HepG2 (cell line): ENCODE results near the gene MEI1. TPM values are rescaled to one million over a fixed set of nuclear protein-coding genes. Genes with fewer than 3 reads are reported as not detected.

Experiments
- BCL6 ChIP-seq: IDR thresholded peaks from 2 replicates; pipeline ENCODE4 v1.6.1; 2016; ENCODE audit warnings: missing genetic modification reagents, missing compliant biosample characterization
- DZIP1 ChIP-seq: sonication (generic); formaldehyde crosslinking; IDR thresholded peaks from 2 replicates; pipeline ENCODE4 v1.5.0; 2020; ENCODE audit warnings: mild to moderate bottlenecking, missing genetic modification reagents
- ELF3 ChIP-seq: IDR thresholded peaks from 2 replicates; pipeline ENCODE4 v1.6.1; 2016; ENCODE audit warnings: missing genetic modification reagents, missing compliant biosample characterization
- HMGXB3 ChIP-seq: sonication (generic); formaldehyde crosslinking; IDR thresholded peaks from 2 replicates; pipeline ENCODE4 v1.4.0; 2020; ENCODE audit warnings: missing genetic modification reagents, borderline replicate concordance
- HOXA3 ChIP-seq: sonication (generic); formaldehyde crosslinking; IDR thresholded peaks from 2 replicates; pipeline ENCODE4 v1.5.0; 2020; ENCODE audit warnings: missing genetic modification reagents
- IKZF5 ChIP-seq: IDR thresholded peaks from 2 replicates; pipeline ENCODE4 v1.6.1; 2018; ENCODE audit warnings: missing genetic modification reagents, mild to moderate bottlenecking, missing compliant biosample characterization
- SALL2 ChIP-seq: sonication (generic); formaldehyde crosslinking; IDR thresholded peaks from 2 replicates; pipeline ENCODE4 v1.8.1; 2023; ENCODE audit warnings: mild to moderate bottlenecking, missing genetic modification reagents, inconsistent platforms
- TEAD2 ChIP-seq: sonication (generic); formaldehyde crosslinking; IDR thresholded peaks from 2 replicates; pipeline ENCODE4 v1.9.0; 2021; ENCODE audit warnings: missing genetic modification reagents
- TEAD3 ChIP-seq: optimal IDR thresholded peaks from 2 replicates; pipeline ENCODE3; 2016; ENCODE audit warnings: borderline replicate concordance
- TP53 ChIP-seq: sonication (generic); formaldehyde crosslinking; conservative IDR thresholded peaks from 2 replicates; pipeline ENCODE4 v1.4.0; 2020; ENCODE audit warnings: missing genetic modification reagents
- ZBTB37 ChIP-seq: sonication (generic); formaldehyde crosslinking; IDR thresholded peaks from 2 replicates; pipeline ENCODE4 v1.4.0; 2020; ENCODE audit warnings: mild to moderate bottlenecking, missing genetic modification reagents
- ZNF225 ChIP-seq: sonication (generic); formaldehyde crosslinking; IDR thresholded peaks from 2 replicates; pipeline ENCODE4 v1.4.0; 2020; ENCODE audit warnings: mild to moderate bottlenecking, missing genetic modification reagents
- ZNF275 ChIP-seq: sonication (generic); formaldehyde crosslinking; IDR thresholded peaks from 2 replicates; pipeline ENCODE4 v1.8.0; 2022; ENCODE audit warnings: missing genetic modification reagents, mild to moderate bottlenecking, inconsistent platforms, borderline replicate concordance
- ZNF329 ChIP-seq: sonication (generic); formaldehyde crosslinking; IDR thresholded peaks from 2 replicates; pipeline ENCODE4 v1.9.0; 2021; ENCODE audit warnings: low read depth, mild to moderate bottlenecking, missing genetic modification reagents
- ZNF709 ChIP-seq: sonication (generic); formaldehyde crosslinking; IDR thresholded peaks from 2 replicates; pipeline ENCODE4 v1.5.0; 2020; ENCODE audit warnings: mild to moderate bottlenecking, missing genetic modification reagents
- ZNF720 ChIP-seq: sonication (generic); formaldehyde crosslinking; IDR thresholded peaks from 2 replicates; pipeline ENCODE4 v1.4.0; 2020; ENCODE audit warnings: missing genetic modification reagents
- ZNF850 ChIP-seq: sonication (generic); formaldehyde crosslinking; conservative IDR thresholded peaks from 2 replicates; pipeline ENCODE4 v1.9.0; 2021; ENCODE audit warnings: mild to moderate bottlenecking, missing genetic modification reagents
- ZSCAN9 ChIP-seq: IDR thresholded peaks from 2 replicates; pipeline ENCODE4 v1.6.1; 2016; ENCODE audit warnings: borderline replicate concordance
- polyA plus RNA-seq, 8 experiments: library from polyadenylated mRNA; depleted of rRNA in 3 of 8; stranded (reverse) in 7 of 8; unstranded in 1 of 8; fragments of >200 nt; fragmentation: Illumina TruSeq in 4 of 8; extraction: Trizol in 4 of 8; gene quantifications; 2 replicates each; pipeline versions ENCODE4 v1.2.1 to v1.2.3, GENCODE V29; 2011 to 2016; ENCODE audit warnings: low read depth in 4 of 8, missing spikeins in 1 of 8, mixed read lengths in 1 of 8; ENCODE audit not compliant: insufficient read depth in 1 of 8
- total RNA-seq, 5 experiments: library from RNA; depleted of rRNA; stranded (reverse); fragments of >200 nt; fragmentation: Illumina TruSeq; extraction: Trizol; gene quantifications; 2 replicates each; pipeline ENCODE4 v1.2.3, GENCODE V29; 2016; ENCODE audit warnings: low read depth in 1 of 5

Gene MEI1
- total and polyA plus RNA-seq, 2 of the 13 experiments (the other 11 are each of a cell fraction or from before 2014, with no cell fraction given): 0.75 to 1.9 TPM

GRCh38 chr22:41688365-41689211 lies 10.7 kb upstream of the MEI1 start, which contains the start of gene SNU13 (continued):
- TF ChIP-seq DZIP1 (CRISPR knock-in tag) (no peak), SALL2 (CRISPR knock-in tag) (peak; percentile 83; the same call in 1 of the 2 replicates), ZNF709 (peak; percentile 71; the same call in 1 of the 2 replicates), IKZF5 (peak; percentile 37; the same call in 1 of the 2 replicates), TP53 (CRISPR knock-in tag) (no peak), ZNF720 (CRISPR knock-in tag) (no peak), ZBTB37 (CRISPR knock-in tag) (0 out of 2 replicates have a peak, but pooled peaks have one; percentile 19), HOXA3 (peak; percentile 99), ZNF329 (CRISPR knock-in tag) (no peak), ELF3 (CRISPR knock-in tag) (peak; percentile 85), BCL6 (peak; percentile 64), TEAD2 (CRISPR knock-in tag) (no peak), ZSCAN9 (CRISPR knock-in tag) (peak; percentile 63; the same call in 1 of the 2 replicates), ZNF850 (0 out of 2 replicates have a peak, but pooled peaks have one; percentile 70), ZNF275 (no peak), ZNF225 (CRISPR knock-in tag) (peak; percentile 4; the same call in 1 of the 2 replicates), TEAD3 (CRISPR knock-in tag) (peak; percentile 33), HMGXB3 (peak; percentile 41; the same call in 1 of the 2 replicates)
